DOHH2 (cell line): Measurements from ENCODE around the gene TLR9.

Experiments
- H3F3A ChIP-seq: fragments of 200-600 bp; sonication (generic), shearing (Covaris generic); 2 replicates; pipeline ENCODE4 v1.6.0; 2016; ENCODE audit warnings: antibody characterized with exemption, mild to moderate bottlenecking; ENCODE audit not compliant: control insufficient read depth, insufficient read depth
- H3K27ac ChIP-seq: fragments of 200-600 bp; sonication (generic); 2 replicates; pipeline ENCODE4 v1.5.1; 2014; ENCODE audit warnings: low read depth, mild to moderate bottlenecking, low read length, moderate library complexity
- H3K27me3 ChIP-seq: fragments of 200-600 bp; sonication (generic); 2 replicates; pipeline ENCODE4 v1.6.1; 2014; ENCODE audit warnings: mild to moderate bottlenecking, low read length, mixed read lengths; ENCODE audit not compliant: control insufficient read depth
- H3K36me3 ChIP-seq: fragments of 200-600 bp; sonication (generic); 2 replicates; pipeline ENCODE4 v1.6.1; 2014; ENCODE audit warnings: mild to moderate bottlenecking, low read length, moderate library complexity, mixed read lengths; ENCODE audit not compliant: control insufficient read depth
- H3K4me1 ChIP-seq: fragments of 200-600 bp; sonication (generic); 2 replicates; pipeline ENCODE4 v1.6.1; 2014; ENCODE audit warnings: mild to moderate bottlenecking, low read length, mixed read lengths; ENCODE audit not compliant: control insufficient read depth
- H3K4me2 ChIP-seq: fragments of 200-600 bp; sonication (generic); 2 replicates; pipeline ENCODE4 v1.6.0; 2014; ENCODE audit warnings: mild to moderate bottlenecking, low read length, moderate library complexity
- H3K4me3 ChIP-seq: fragments of 200-600 bp; sonication (generic); 2 replicates; pipeline ENCODE4 v1.5.1; 2014; ENCODE audit warnings: mild to moderate bottlenecking, low read length, mixed read lengths
- H3K79me2 ChIP-seq: fragments of 200-600 bp; sonication (generic); 2 replicates; pipeline ENCODE4 v1.6.1; 2014; ENCODE audit warnings: mild to moderate bottlenecking, low read length, mixed read lengths; ENCODE audit not compliant: control insufficient read depth
- H3K9me2 ChIP-seq: fragments of 200-600 bp; sonication (generic); replicated peaks from 2 replicates; pipeline ENCODE4 v1.6.1; 2014; ENCODE audit warnings: mild to moderate bottlenecking, low read length, mixed read lengths; ENCODE audit not compliant: control insufficient read depth
- H3K9me3 ChIP-seq: fragments of 200-600 bp; sonication (generic); 2 replicates; pipeline ENCODE4 v1.6.1; 2014; ENCODE audit warnings: antibody characterized with exemption, low read length, mixed read lengths; ENCODE audit not compliant: control insufficient read depth, insufficient read depth
- H4K20me1 ChIP-seq: fragments of 200-600 bp; sonication (generic); 2 replicates; pipeline ENCODE4 v1.6.0; 2014; ENCODE audit warnings: low read depth, mild to moderate bottlenecking, antibody characterized with exemption, low read length, moderate library complexity; ENCODE audit not compliant: control insufficient read depth, insufficient read depth
- EZH2phosphoT487 ChIP-seq: fragments of 200-600 bp; sonication (generic); IDR thresholded peaks from 2 replicates; pipeline ENCODE4 v1.6.1; 2017; ENCODE audit warnings: borderline replicate concordance, mild to moderate bottlenecking, antibody characterized with exemption, low read length, moderate library complexity, mixed read lengths
- TF ChIP-seq, protein P1 (sequence below): fragments of 200-600 bp; sonication (generic); IDR thresholded peaks from one replicate; pipeline ENCODE4 v1.5.1; 2014; ENCODE audit warnings: antibody characterized with exemption, mild to moderate bottlenecking, low read depth, low read length; ENCODE audit not compliant: poor library complexity, severe bottlenecking

Gene TLR9

DNA sequence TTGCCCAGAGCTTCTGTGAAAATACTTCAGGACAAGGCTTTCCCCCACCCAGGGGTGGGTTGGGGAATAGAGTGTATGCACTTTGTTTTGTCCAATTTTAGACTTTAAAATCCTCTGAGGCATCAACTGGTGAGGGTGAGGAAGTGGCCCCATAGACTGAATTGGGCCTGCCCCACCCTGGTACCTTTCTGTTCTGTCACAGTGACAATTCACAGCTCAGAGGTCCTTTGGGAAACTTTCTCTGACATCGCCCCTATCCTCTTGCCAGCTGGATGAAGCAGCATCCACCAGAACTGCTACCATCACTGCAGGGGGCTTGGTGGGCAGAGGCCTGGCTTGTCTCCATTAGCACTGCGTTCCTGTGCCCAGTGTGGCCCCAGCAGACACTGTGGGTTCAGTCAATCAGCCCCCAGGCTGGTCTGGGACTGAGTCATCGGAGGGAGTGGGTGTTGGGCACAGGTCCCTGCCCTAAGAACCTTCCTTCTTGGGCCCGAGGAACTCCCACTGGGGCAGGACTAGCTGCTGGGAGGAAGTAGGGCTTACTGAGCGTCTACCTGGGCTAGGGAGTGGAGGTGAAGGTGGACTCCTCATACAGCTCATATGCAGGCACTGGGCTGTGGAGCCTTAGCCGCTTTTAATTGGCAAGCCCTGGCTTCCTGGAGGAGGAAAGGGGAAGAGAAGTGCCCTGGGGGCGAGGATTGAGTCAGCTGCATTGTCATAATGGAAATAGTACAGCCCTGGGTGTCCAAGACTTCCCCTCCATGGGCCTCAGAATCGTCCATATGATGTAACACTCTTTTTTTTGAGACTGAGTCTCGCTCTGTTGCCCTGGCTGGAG lies 18.6 kb upstream of the TLR9 start:
- H3K9me2 ChIP-seq, result no peaks in the 10 kb centered on the region
- no peaks in the 10 kb centered on the region for H3K9me3 ChIP-seq
- 0 out of 2 replicates have a peak overlapping the region, but pooled peaks have one; percentile 62 for H3K4me3 ChIP-seq
- peak overlapping the region; percentile 61 for H3K4me2 ChIP-seq
- H3F3A ChIP-seq, result peaks cover 2% of the 10 kb centered on the region; the same call in 1 of the 2 replicates
- peaks cover 39% of the 10 kb centered on the region for H3K4me1 ChIP-seq
- TF ChIP-seq, protein P1, sequence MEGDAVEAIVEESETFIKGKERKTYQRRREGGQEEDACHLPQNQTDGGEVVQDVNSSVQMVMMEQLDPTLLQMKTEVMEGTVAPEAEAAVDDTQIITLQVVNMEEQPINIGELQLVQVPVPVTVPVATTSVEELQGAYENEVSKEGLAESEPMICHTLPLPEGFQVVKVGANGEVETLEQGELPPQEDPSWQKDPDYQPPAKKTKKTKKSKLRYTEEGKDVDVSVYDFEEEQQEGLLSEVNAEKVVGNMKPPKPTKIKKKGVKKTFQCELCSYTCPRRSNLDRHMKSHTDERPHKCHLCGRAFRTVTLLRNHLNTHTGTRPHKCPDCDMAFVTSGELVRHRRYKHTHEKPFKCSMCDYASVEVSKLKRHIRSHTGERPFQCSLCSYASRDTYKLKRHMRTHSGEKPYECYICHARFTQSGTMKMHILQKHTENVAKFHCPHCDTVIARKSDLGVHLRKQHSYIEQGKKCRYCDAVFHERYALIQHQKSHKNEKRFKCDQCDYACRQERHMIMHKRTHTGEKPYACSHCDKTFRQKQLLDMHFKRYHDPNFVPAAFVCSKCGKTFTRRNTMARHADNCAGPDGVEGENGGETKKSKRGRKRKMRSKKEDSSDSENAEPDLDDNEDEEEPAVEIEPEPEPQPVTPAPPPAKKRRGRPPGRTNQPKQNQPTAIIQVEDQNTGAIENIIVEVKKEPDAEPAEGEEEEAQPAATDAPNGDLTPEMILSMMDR, result no peak
- no peak for TF ChIP-seq EZH2phosphoT487
- no peak overlapping the region for H3K27ac ChIP-seq
- peaks cover 13% of the 10 kb centered on the region for H3K79me2 ChIP-seq
- peaks cover 12% of the 10 kb centered on the region for H3K36me3 ChIP-seq
- H4K20me1 ChIP-seq, result no peaks in the 10 kb centered on the region
- peaks cover 16% of the 10 kb centered on the region for H3K27me3 ChIP-seq

- Histone ChIP-seq H3K79me2 (peaks cover 31% of the 10 kb centered on the region), H3K36me3 (peaks cover 8% of the 10 kb centered on the region), H3K27me3 (peaks cover 16% of the 10 kb centered on the region), H3K9me3 (no peaks in the 10 kb centered on the region), H3F3A (peaks cover 2% of the 10 kb centered on the region; the same call in 1 of the 2 replicates), H3K4me3 (no peak overlapping the region), H3K9me2 (no peaks in the 10 kb centered on the region), H3K4me2 (no peak overlapping the region), H3K4me1 (peaks cover 52% of the 10 kb centered on the region), H4K20me1 (no peaks in the 10 kb centered on the region; the same call in 1 of the 2 replicates), H3K27ac (no peak overlapping the region)
- TF ChIP-seq, protein P1, result no peak
- TF ChIP-seq EZH2phosphoT487, result no peak
Observed at GRCh38 chr3:52242039-52242438, 16.6 kb upstream of the TLR9 start.

DNA sequence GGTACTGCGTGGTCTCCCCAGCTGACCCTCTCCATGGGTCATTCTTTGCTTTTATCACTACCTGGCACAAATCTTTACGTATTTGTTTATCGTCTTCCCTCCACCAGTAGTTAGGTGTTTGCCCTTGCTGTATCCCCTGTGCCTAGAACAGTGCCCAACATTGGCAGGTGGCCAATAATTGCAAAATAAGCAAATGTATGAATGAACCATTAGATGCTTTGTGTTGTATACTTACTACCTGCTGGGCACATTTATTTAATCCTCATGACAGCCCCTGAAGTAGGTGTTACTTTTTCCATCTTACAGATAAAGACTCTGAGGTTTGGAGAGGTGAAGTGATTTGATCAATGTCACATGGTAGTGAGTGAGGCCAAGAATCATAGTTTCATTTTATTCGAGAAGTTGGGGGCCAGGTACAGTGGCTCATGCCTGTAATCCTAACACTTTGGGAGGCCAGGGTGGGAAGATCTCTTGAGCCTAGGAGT lies 15.5 kb upstream of the TLR9 start:
- peak overlapping the region; percentile 85 for H3K4me3 ChIP-seq
- H3K36me3 ChIP-seq, result peaks cover 8% of the 10 kb centered on the region
- peaks cover 9% of the 10 kb centered on the region for H3K27me3 ChIP-seq
- no peaks in the 10 kb centered on the region for H3K9me3 ChIP-seq
- peaks cover 2% of the 10 kb centered on the region; the same call in 1 of the 2 replicates for H3F3A ChIP-seq
- peaks cover 40% of the 10 kb centered on the region for H3K79me2 ChIP-seq
- TF ChIP-seq, protein P1, result no peak
- no peak for TF ChIP-seq EZH2phosphoT487
- peaks cover 46% of the 10 kb centered on the region for H3K4me1 ChIP-seq
- no peaks in the 10 kb centered on the region; the same call in 1 of the 2 replicates for H4K20me1 ChIP-seq
- no peak overlapping the region for H3K27ac ChIP-seq
- no peaks in the 10 kb centered on the region for H3K9me2 ChIP-seq
- peak overlapping the region; percentile 99 for H3K4me2 ChIP-seq
